A549 treated with AZD9567 at 1 μM for 4 hours (cell line): ENCODE measurements around the gene ZBTB34. TPM values are rescaled to one million over a fixed set of nuclear protein-coding genes. Genes with fewer than 3 reads are reported as not detected.

Source experiments
- total RNA-seq: library from RNA; stranded (reverse); fragments of 200-300 nt; extraction: Qiagen RNA extraction; gene quantifications from 5 replicates; pipeline ENCODE4 v1.2.3, GENCODE V29; 2022; ENCODE audit not compliant: insufficient read depth

Gene ZBTB34, protein sequence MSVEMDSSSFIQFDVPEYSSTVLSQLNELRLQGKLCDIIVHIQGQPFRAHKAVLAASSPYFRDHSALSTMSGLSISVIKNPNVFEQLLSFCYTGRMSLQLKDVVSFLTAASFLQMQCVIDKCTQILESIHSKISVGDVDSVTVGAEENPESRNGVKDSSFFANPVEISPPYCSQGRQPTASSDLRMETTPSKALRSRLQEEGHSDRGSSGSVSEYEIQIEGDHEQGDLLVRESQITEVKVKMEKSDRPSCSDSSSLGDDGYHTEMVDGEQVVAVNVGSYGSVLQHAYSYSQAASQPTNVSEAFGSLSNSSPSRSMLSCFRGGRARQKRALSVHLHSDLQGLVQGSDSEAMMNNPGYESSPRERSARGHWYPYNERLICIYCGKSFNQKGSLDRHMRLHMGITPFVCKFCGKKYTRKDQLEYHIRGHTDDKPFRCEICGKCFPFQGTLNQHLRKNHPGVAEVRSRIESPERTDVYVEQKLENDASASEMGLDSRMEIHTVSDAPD
- 3.8 to 4.8 TPM (median 3.9 TPM) in 5 replicates for total RNA-seq

DNA sequence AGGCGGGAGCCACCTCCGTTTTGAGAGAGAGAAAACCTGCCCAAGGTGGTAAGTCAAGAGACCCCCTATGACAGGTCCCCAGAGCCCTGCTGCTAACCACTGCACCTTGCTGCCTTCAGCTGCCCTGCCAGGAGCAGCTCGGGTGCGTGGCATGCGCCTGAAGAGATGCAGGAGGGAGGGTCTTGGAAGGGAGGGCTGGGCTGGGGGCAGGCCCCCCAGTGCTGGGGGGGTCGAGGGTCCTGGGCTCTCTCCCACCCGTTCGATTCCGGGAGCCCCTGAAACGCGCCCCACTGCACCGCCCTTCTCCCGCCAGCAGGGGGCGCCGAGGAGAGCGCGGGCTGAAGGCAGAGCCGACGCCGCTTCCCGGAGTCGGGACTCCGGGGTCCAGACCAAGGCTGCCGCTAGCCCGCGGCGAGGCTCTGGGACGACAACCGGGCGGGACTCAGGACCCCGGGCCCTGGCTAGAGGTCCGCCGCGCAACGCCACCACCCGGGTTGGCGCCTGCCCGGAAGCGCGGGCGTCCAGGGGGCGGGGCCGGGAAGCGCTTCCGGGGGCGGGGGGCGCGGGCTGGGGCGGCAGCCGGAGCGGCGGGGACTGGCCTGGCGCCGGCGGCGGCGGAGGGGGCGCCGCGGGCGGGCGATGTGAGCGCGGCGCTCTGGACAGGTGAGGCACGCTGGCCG is at the start of gene ZBTB34:
TSS of gene ZBTB34 (plus strand) at position 563 of the 680 bp plus-strand sequence. CDS start 18,761 bp downstream, outside the sequence.

DNA sequence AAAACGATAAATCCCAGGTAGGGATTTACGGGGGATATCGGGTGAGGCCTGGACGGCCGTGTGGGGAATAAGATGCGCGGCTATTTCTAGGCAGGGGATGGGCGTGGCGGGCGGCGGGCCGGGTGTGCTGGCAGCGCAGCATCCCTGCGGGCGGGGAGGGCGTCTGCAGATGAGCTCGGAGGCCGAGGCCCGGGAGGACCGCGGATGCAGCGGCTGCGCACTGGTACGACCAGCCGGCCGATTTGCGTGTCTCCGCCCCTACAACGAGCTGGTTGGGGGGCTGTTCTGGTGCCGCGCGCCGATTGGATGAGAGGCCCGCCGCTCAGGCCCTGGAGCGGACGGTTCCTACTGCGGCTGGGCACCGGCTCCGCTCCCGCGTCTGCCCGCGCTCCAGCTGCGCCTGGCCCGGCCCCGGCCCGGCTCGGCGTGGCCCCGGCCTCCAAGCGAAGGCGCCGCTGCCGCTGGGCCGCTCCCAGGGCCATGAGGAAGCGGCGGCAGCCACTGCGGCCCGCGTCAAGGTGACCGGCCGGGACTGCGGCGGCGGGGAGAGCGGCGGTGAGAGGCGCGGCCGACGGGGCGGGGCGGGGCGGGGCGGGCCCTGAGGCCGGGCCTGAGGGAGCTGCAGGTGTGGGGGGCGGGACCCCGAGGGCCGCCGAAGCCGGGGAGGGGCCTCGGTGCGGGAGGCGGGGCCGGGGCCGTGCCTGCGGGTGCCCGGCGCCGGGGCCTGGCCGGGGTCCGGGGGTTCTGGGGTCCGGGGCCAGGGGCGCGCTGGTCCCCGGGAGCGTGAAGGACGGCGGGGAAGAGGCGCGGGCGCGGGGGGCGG is 54.2 kb downstream of the ZBTB34 start, which contains the start of gene RALGPS1:
TSS of gene RALGPS1 (plus strand) at position 325 of the 823 bp plus-strand sequence. CDS start 47,508 bp downstream, outside the sequence.

Other genes starting within 250 kb of the ZBTB34 start
- gene LMX1B, start 246.7 kb upstream of the ZBTB34 start, total RNA-seq = 1.3 to 1.8 TPM (median 1.4 TPM) in 5 replicates
- 6.4 to 14.6 TPM (median 7.2 TPM) in 5 replicates for gene ZBTB43, start 55.6 kb upstream of the ZBTB34 start, total RNA-seq
- gene RALGPS1, start 54.1 kb downstream of the ZBTB34 start, total RNA-seq = 1.7 to 3.2 TPM (median 2.6 TPM) in 4 of 5 replicates, not detected in the other